GM18505 (cell line): ENCODE results near the gene MYO1B.

Experiments
- ATAC-seq: cut with Tn5 transposase; IDR thresholded peaks from one replicate; pipeline ENCODE4 v1.9.1; 2021; ENCODE audit not compliant: unreplicated experiment
- POLR2A ChIP-seq: IDR thresholded peaks from 4 replicates; pipeline ENCODE4 v1.6.1; 2011; ENCODE audit warnings: borderline replicate concordance; ENCODE audit not compliant: insufficient read depth, insufficient read length; ENCODE audit errors: extremely low read depth

Gene MYO1B

DNA sequence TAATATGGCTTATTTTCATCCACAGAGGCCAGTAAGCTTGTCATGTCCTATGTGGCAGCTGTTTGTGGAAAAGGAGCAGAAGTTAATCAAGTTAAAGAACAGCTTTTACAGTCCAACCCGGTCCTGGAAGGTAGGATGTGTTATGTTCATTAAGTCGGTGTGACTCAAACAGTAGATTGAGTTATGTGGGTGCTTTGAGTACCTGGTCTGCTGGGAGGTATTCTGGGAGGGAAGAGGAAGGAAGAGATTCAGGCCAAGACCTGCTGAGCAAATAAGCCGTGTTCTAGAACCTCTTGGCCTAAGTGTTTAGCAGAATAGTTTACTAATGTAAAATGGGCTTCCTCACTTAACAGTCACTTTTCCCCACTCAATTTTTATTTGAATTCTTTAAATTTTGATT, 96.2 kb downstream of the MYO1B start:
- no peak for ATAC-seq
- TF ChIP-seq POLR2A: no peak

DNA sequence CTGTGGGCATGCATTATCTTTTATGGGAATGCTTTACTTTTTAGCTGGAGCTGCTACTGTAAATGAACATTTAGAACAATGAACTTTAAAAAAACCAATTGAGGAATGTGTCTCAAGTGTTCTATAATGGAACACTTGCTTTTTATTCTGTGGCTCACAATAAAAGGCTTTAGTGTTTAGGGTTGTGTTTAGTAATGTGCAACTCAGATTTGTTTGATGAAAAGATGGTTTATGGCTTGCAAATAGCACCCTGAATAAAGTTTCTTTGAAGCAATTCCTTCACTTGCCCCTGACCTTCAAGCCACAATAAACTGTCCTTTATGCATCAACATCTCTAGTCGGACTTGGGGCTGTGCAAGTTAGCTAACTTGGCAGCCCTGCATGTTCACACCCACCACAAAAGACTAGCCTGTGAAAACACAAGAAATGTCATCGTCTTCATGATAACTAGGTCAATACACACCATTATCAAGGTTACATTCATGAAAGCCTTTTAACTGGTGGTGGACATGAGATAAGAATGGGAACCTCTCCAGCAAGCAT, 98.7 kb downstream of the MYO1B start:
- no peak for ATAC-seq
- TF ChIP-seq POLR2A: no peak

DNA sequence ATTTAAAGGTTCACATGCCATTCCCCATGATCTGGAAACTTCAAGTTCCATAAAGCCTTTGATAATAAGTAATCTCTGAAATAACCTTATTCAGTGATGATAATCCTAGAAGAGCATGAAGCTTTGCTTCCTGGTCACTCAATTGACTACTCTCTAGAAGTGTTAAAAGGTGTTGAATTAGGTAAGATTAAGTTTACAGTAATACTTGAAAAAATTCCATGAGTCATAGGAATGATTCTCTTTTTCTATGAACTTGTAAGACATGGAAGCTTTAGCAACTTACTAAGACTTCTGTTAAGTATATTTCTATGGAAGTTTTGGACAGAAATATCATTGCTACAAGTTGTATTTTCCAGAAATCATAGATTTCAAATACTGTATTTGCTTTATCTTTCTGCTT, 100.6 kb downstream of the MYO1B start:
- no peak for TF ChIP-seq POLR2A
- no peak for ATAC-seq

- no peak for ATAC-seq
- TF ChIP-seq POLR2A: no peak
Observed at GRCh38 chr2:191347154-191347553, 102.0 kb downstream of the MYO1B start.

GRCh38 chr2:191347881-191348280, 102.7 kb downstream of the MYO1B start:
- no peak for ATAC-seq
- TF ChIP-seq POLR2A: no peak

GRCh38 chr2:191349990-191350389, 104.8 kb downstream of the MYO1B start:
- ATAC-seq: no peak
- TF ChIP-seq POLR2A: no peak

DNA sequence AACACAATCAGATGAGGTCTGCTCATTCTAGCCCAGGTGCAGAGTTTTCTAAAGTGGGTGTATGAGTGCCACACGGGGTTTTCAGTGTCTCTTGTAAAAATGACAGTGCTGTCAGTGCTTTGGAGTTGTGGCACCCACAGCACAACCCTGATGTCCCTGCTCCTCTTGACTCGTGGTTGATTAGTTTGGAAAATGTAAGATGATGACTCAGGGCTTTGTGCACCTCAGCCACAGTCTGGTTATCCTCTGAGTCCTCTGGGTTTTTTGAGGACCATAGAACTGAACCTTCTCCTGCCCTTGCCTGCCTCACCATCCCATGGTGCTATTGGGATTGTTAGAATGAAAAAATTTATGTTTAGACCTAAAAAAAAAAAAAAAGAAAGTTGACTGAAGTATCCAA, 105.6 kb downstream of the MYO1B start:
- no peak for TF ChIP-seq POLR2A
- no peak for ATAC-seq

DNA sequence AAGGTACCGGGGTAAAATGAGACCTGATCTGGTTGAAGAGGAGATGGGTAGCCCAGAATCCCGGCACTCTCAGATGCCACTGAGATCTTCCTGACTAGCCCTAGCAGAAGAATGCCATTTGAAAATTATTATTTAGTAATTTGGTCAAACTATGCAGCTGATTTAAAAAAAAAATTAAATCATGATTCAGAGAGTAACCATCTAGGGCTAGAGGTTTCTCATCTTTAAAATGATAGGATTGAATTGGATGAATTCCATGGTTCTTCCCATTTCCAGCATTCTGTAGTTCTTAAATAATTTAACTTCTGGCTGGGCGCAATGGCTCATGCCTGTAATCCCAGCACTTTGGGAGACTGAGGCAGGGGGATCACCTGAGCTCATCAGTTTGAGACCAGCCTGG, 106.1 kb downstream of the MYO1B start:
- ATAC-seq: no peak
- TF ChIP-seq POLR2A: no peak

- no peak for ATAC-seq
- TF ChIP-seq POLR2A: no peak
Observed at GRCh38 chr2:191351921-191352320, 106.7 kb downstream of the MYO1B start.

- TF ChIP-seq POLR2A: no peak
- no peak for ATAC-seq
Observed at GRCh38 chr2:191352536-191352935, 107.3 kb downstream of the MYO1B start.

GRCh38 chr2:191355170-191355758, 110.1 kb downstream of the MYO1B start:
- no peak for ATAC-seq
- no peak for TF ChIP-seq POLR2A

DNA sequence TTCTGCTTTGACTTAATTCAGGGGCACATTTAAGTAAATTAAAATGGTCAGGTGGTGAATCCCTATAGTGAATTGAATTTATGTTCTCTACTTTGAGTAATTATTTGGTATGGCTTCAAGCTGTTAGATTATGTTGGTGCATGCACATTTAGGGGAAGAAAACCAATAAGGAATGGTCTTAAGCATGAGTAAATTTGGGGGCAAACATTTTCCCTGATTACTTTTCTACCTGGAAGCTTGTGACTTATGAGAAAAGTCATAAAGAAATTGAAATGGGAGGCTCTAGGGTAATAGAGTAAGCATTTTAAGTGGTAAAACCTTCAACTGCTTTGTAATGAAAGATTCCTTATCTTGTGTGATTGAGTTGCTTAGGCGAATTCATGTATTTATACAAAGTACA, 112.5 kb downstream of the MYO1B start:
- no peak for ATAC-seq
- no peak for TF ChIP-seq POLR2A

GRCh38 chr2:191358325-191359025, 113.3 kb downstream of the MYO1B start:
- ATAC-seq: no peak
- no peak for TF ChIP-seq POLR2A

- no peak for TF ChIP-seq POLR2A
- no peak for ATAC-seq
Observed at GRCh38 chr2:191359133-191359532, 113.9 kb downstream of the MYO1B start.
